ENCODE results near the gene KCNMA1. TPM values are rescaled to one million over a fixed set of nuclear protein-coding genes. Genes with fewer than 3 reads are reported as not detected.
A peak's percentile ranks its signal among the peaks of the same experiment; 100 is the strongest.

KCNMA1 gene
- total and polyA plus RNA-seq, 7 donors: 15.3 to 427 (median 256) TPM

GRCh38 chr10:77266242-77266641, 371.4 kb downstream of the KCNMA1 start:
- Histone ChIP-seq H3K27ac (peak overlapping the region in 2 of 4 donors; percentile 78 to 86), H3K36me3 (no peaks in the 10 kb centered on the region), H3K9me3 (no peaks in the 10 kb centered on the region), H3K4me3 (no peak overlapping the region), H3K27me3 (no peaks in the 10 kb centered on the region), H3K4me1 (peaks cover 0 to 51% (median 42%) of the 10 kb centered on the region in 4 donors)
- intact Hi-C loops (cut with DNase I): no loop called here
- 58 to 88% methylated on average over 2 of the region's 2 CpGs for WGBS, 2 donors
- TF ChIP-seq POLR2AphosphoS5 (IDR thresholded peaks at IDR 0.05): no peak
- TF ChIP-seq POLR2A (IDR thresholded peaks at IDR 0.05): no peak
- TF ChIP-seq CTCF (IDR thresholded peaks at IDR 0.05): no peak
- DNase-seq: no peak

DNA sequence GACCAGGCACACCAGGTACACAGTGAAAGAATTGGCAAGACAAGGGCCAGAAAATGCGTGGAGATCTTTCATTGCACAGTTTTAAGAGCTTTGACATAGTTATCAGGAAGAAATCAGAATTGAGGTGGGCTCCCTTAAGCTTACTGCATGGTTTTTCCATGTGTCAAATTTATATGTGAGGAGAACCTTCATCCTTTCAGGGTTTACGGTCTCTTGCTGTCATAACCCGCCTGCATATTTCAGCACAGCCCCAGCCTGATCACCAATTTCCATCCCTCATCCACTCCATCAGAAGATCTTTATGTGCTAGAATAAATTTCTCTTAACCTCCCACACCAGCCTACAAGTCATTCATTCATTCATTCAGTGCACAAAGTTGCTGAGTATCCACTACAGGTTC, 373.1 kb downstream of the KCNMA1 start:
- Histone ChIP-seq H3K9me3 (no peaks in the 10 kb centered on the region), H3K36me3 (no peaks in the 10 kb centered on the region), H3K4me3 (no peak overlapping the region), H3K27me3 (no peaks in the 10 kb centered on the region), H3K4me1 (peaks cover 0 to 52% (median 39%) of the 10 kb centered on the region in 4 donors), H3K27ac (no peak overlapping the region)
- DNase-seq: no peak
- intact Hi-C loops (cut with DNase I): loop anchor here (2.0 kb wide), 1 partner anchor 16 kb away; no protein-coding TSS in a partner anchor
- no peak for TF ChIP-seq POLR2AphosphoS5 (IDR thresholded peaks at IDR 0.05)
- TF ChIP-seq CTCF (IDR thresholded peaks at IDR 0.05): no peak
- no peak for TF ChIP-seq EP300 (IDR thresholded peaks at IDR 0.05)
- no peak for TF ChIP-seq POLR2A (IDR thresholded peaks at IDR 0.05)
- WGBS, 2 donors: 58 to 86% methylated on average over 3 of the region's 3 CpGs

- Histone ChIP-seq H3K27me3 (no peaks in the 10 kb centered on the region), H3K4me1 (peaks cover 0 to 51% (median 37%) of the 10 kb centered on the region in 4 donors), H3K36me3 (no peaks in the 10 kb centered on the region), H3K9me3 (no peaks in the 10 kb centered on the region), H3K27ac (no peak overlapping the region), H3K4me3 (no peak overlapping the region)
- TF ChIP-seq CTCF (IDR thresholded peaks at IDR 0.05): no peak
- TF ChIP-seq POLR2AphosphoS5 (IDR thresholded peaks at IDR 0.05): no peak
- TF ChIP-seq POLR2A (IDR thresholded peaks at IDR 0.05): no peak
- TF ChIP-seq EP300 (IDR thresholded peaks at IDR 0.05): no peak
- intact Hi-C loops (cut with DNase I): loop anchor here (2.0 kb wide), 1 partner anchor 15 kb away; no protein-coding TSS in a partner anchor
- DNase-seq: no peak
- WGBS, 2 donors: 47 to 81% methylated on average over 4 of the region's 4 CpGs
These were observed 373.5 kb downstream of the KCNMA1 start for GRCh38 chr10:77264107-77264506.

DNA sequence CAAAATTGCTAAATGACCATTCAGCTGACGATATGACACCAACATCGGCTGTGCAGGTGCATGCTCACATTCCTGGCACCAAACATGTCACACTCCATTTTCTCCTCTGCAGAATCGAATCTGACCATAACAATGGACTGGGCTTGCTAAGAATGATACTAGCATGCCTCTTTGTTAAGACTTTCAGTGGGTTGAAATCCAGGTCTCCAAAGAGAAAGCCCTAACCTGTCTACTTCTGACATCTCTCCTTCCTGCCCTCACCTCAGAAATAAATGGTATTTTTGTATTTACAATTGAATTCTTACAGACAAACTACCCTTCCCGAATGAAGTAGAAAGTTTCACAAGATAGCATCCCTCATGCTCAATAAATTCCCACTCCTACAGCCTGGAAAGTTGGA, 373.9 kb downstream of the KCNMA1 start:
- TF ChIP-seq POLR2AphosphoS5 (IDR thresholded peaks at IDR 0.05) (no peak), CTCF (IDR thresholded peaks at IDR 0.05) (no peak), EP300 (IDR thresholded peaks at IDR 0.05) (no peak), POLR2A (IDR thresholded peaks at IDR 0.05) (no peak)
- no peak for DNase-seq
- peaks cover 0 to 47% (median 34%) of the 10 kb centered on the region in 4 donors for H3K4me1 ChIP-seq
- intact Hi-C loops (cut with DNase I): loop anchor here (2.0 kb wide), 1 partner anchor 15 kb away; no protein-coding TSS in a partner anchor
- no peak overlapping the region for H3K27ac ChIP-seq
- no peaks in the 10 kb centered on the region for H3K9me3 ChIP-seq
- H3K36me3 ChIP-seq: no peaks in the 10 kb centered on the region
- H3K27me3 ChIP-seq: no peaks in the 10 kb centered on the region
- WGBS, 2 donors: 70 to 81% methylated on average over 4 of the region's 4 CpGs
- no peak overlapping the region for H3K4me3 ChIP-seq

DNA sequence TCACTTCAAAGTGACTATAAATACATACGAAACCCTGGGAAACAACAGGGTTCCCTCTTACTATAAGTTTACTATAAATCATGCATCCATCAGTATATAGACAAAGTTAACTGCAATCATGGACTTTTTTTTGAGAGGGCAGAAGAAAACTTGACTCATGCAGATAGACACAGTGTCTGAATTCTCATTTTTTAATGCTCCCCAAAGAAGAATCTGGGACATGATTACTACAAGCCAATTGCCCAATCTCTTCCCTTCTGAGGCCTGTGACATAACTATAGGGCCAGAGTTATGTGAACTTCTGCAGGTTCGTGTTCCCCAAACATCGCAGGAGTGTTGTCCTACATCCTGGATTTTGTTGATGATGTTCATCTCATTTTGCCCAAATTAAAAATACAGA, 376.5 kb downstream of the KCNMA1 start:
- TF ChIP-seq CTCF (IDR thresholded peaks at IDR 0.05) (no peak), EP300 (IDR thresholded peaks at IDR 0.05) (no peak), POLR2A (IDR thresholded peaks at IDR 0.05) (no peak), POLR2AphosphoS5 (IDR thresholded peaks at IDR 0.05) (no peak)
- H3K27ac ChIP-seq: no peak overlapping the region
- H3K36me3 ChIP-seq: no peaks in the 10 kb centered on the region
- DNase-seq: no peak
- intact Hi-C loops (cut with DNase I): no loop called here
- peaks cover 0 to 22% (median 9%) of the 10 kb centered on the region in 4 donors for H3K4me1 ChIP-seq
- H3K4me3 ChIP-seq: no peak overlapping the region
- H3K27me3 ChIP-seq: no peaks in the 10 kb centered on the region
- H3K9me3 ChIP-seq: no peaks in the 10 kb centered on the region
- WGBS, 2 donors: 84 to 86% methylated on average over 3 of the region's 3 CpGs
